ENCODE results near the gene KLHL12.

Gene KLHL12

DNA sequence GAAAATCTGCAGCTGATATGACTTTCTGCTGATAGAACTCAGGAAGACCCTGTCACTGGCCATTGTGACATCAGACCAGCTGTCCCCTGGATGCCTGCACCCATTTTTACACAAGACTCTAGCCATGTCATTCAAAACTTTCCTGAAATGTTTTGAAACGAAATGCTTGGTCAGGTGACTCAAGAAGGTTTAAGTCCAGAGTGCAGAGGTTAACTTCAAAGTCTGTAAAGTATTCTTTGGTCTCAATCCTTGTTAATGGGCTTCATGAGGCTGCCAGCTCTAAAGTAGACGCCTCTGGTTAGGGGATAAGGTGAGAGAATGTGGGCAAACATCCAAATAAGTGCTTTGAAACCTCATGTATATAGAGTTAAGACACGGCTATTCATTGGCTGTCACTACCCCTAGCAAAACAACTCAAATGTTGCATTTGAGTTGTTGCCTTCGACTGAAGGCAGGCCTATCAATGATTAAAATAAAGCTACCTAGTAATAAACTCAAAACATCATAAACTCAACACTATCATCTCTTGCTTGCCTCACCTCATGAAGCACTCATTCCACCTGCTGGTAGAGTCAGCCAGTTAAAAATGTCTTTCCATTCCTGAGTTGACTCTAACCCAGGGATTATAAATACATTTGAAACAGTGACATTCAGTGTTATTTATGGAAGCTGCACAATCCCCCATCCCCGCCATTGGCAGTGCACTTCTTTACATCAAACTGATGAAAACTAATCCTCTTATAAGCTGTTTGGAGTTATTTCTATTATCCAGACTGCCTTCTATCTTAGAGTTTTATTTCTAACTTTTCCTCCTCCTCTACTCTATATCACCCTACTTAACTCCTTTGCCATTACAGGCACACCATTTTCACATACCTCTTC lies 64.1 kb downstream of the KLHL12 start:
- TF ChIP-seq, protein P1, sequence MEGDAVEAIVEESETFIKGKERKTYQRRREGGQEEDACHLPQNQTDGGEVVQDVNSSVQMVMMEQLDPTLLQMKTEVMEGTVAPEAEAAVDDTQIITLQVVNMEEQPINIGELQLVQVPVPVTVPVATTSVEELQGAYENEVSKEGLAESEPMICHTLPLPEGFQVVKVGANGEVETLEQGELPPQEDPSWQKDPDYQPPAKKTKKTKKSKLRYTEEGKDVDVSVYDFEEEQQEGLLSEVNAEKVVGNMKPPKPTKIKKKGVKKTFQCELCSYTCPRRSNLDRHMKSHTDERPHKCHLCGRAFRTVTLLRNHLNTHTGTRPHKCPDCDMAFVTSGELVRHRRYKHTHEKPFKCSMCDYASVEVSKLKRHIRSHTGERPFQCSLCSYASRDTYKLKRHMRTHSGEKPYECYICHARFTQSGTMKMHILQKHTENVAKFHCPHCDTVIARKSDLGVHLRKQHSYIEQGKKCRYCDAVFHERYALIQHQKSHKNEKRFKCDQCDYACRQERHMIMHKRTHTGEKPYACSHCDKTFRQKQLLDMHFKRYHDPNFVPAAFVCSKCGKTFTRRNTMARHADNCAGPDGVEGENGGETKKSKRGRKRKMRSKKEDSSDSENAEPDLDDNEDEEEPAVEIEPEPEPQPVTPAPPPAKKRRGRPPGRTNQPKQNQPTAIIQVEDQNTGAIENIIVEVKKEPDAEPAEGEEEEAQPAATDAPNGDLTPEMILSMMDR (IDR thresholded peaks at IDR 0.05): no peak
- Histone ChIP-seq H3K4me1 (no peaks in the 10 kb centered on the region), H3K27me3 (ENCODE audit: control insufficient read depth, insufficient read depth, low read length) (no peaks in the 10 kb centered on the region), H3K27ac (no peak overlapping the region), H2AFZ (no peak overlapping the region), H3K4me3 (ENCODE audit: low read depth, low read length) (no peak overlapping the region), H3K79me2 (no peaks in the 10 kb centered on the region), H3K9me3 (ENCODE audit: control insufficient read depth, low read length) (no peaks in the 10 kb centered on the region), H3K4me2 (ENCODE audit: low read length) (no peak overlapping the region), H3K36me3 (ENCODE audit: control insufficient read depth, insufficient read depth, low read length) (no peaks in the 10 kb centered on the region), H3K9ac (no peak overlapping the region)

DNA sequence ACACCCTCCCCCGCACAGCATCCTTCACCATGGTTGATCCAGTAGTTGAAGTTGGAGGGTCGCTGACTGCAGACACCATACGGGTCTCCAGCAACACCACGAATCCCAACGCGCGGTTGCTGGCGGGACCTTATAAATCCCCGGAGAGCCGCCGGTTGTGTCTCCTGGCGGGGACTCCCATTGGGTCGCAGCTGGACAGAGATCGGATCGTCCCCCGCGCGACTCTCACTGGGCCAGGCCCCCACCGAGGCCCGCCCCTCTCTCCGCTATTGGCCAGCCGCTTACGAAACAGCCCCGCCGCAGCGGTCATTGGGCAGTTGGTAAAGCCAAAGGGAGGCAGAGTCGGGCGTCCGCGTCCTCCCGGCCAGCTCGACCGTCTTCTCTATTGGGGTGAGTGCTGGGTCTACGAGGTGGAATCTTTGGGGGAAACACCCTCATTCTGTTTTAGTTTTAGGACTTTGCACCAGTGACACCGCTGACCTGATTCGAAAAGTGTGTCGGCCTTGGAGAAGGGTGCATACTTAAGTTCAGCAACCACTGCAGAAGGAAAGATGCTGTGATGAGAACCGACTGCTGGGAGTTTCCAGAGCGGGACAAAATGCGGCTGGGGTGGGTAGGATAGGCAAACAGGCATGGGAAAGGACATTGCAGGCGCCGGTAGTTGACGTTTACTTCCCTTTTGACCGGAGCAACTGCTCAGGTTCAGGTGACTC lies 65.5 kb downstream of the KLHL12 start:
- TF ChIP-seq, protein P1 (IDR thresholded peaks at IDR 0.05): no peak
- H3K79me2 ChIP-seq: no peaks in the 10 kb centered on the region
- H3K9ac ChIP-seq: no peak overlapping the region
- H3K27ac ChIP-seq: no peak overlapping the region
- H2AFZ ChIP-seq: peak overlapping the region; percentile 77
- H3K4me3 ChIP-seq (ENCODE audit: low read depth, low read length): peak overlapping the region; percentile 67
- H3K4me1 ChIP-seq: no peaks in the 10 kb centered on the region
- no peaks in the 10 kb centered on the region for H3K36me3 ChIP-seq (ENCODE audit: control insufficient read depth, insufficient read depth, low read length)
- H3K9me3 ChIP-seq (ENCODE audit: control insufficient read depth, low read length): no peaks in the 10 kb centered on the region
- peak overlapping the region; percentile 99 for H3K4me2 ChIP-seq (ENCODE audit: low read length)
- H3K27me3 ChIP-seq (ENCODE audit: control insufficient read depth, insufficient read depth, low read length): no peaks in the 10 kb centered on the region

- Histone ChIP-seq H3K9me3 (ENCODE audit: control insufficient read depth, low read length) (no peaks in the 10 kb centered on the region), H3K36me3 (ENCODE audit: control insufficient read depth, insufficient read depth, low read length) (no peaks in the 10 kb centered on the region), H3K4me1 (no peaks in the 10 kb centered on the region), H3K27me3 (ENCODE audit: control insufficient read depth, insufficient read depth, low read length) (no peaks in the 10 kb centered on the region), H3K4me2 (ENCODE audit: low read length) (peak overlapping the region; percentile 99), H2AFZ (peak overlapping the region; percentile 77), H3K4me3 (ENCODE audit: low read depth, low read length) (peak overlapping the region; percentile 67), H3K27ac (no peak overlapping the region), H3K79me2 (no peaks in the 10 kb centered on the region), H3K9ac (no peak overlapping the region)
- TF ChIP-seq, protein P1 (IDR thresholded peaks at IDR 0.05): no peak
Observed at GRCh38 chr1:202860744-202861419, 66.2 kb downstream of the KLHL12 start.

DNA sequence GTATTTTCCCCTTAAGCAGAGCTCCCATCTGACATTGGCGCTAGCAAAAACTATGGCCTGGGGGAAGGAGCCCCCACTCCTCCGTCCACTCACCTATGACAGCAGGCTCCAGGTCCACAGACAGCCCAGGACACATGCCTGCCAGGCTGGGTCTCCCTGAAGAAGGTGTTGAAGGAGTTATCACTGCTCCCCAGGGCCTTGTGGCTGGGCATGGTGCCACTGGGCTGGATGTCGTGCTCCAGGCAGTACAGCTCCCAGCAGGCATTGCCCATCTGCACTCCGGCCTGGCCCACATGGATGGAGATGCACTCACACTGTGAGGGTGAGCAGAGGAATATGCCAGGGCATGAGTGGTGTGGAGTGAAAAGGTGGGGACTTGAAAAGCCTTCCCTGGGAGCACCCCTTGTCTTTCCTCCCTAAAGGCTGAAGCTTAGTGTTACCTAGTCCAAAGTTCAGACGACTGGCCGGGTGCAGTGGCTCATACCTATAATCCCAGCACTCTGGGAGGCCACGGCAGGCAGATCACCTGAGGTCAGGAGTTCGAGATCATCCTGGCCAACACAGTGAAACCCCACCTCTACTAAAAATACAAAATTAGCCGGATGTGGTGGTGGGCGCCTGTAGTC lies 68.1 kb downstream of the KLHL12 start:
- TF ChIP-seq, protein P1 (IDR thresholded peaks at IDR 0.05): no peak
- no peaks in the 10 kb centered on the region for H3K79me2 ChIP-seq
- H3K4me2 ChIP-seq (ENCODE audit: low read length): no peak overlapping the region
- no peak overlapping the region for H3K27ac ChIP-seq
- no peaks in the 10 kb centered on the region for H3K4me1 ChIP-seq
- H2AFZ ChIP-seq: no peak overlapping the region
- H3K36me3 ChIP-seq (ENCODE audit: control insufficient read depth, insufficient read depth, low read length): no peaks in the 10 kb centered on the region
- no peak overlapping the region for H3K4me3 ChIP-seq (ENCODE audit: low read depth, low read length)
- no peak overlapping the region for H3K9ac ChIP-seq
- H3K27me3 ChIP-seq (ENCODE audit: control insufficient read depth, insufficient read depth, low read length): no peaks in the 10 kb centered on the region
- no peaks in the 10 kb centered on the region for H3K9me3 ChIP-seq (ENCODE audit: control insufficient read depth, low read length)

Measured in parathyroid adenoma (tissue), 2 donors.